ENCODE results near the gene PPFIBP2. TPM values are rescaled to one million over a fixed set of nuclear protein-coding genes. Genes with fewer than 3 reads are reported as not detected.
A peak's percentile ranks its signal among the peaks of the same experiment; 100 is the strongest.

The PPFIBP2 gene
- total RNA-seq, 8 experiments from 2014 or later, result 0.92 to 132 (median 10.5) TPM

- in situ Hi-C loops (cut with MboI; ENCODE audit: low pct_unique_long_range_greater_than_20kb in 2 of 9, low sequenced_read_pairs in 9 of 9, unreplicated experiment in 9 of 9), result loop anchor here in 2 of 9 experiments (25.0 kb wide), 1 partner anchor 111 kb away; the partner anchor contains the start of gene CYB5R2 (in 2 of the 2)
- 0 to 100% (median 83%) methylated on average over 1 of the region's 1 CpG; no CpG with 5 or more reads in 1 of the 10 experiments for WGBS, 10 experiments
These were observed 37.8 kb downstream of the PPFIBP2 start for GRCh38 chr11:7551571-7551970.

GRCh38 chr11:7552666-7553065, 38.9 kb downstream of the PPFIBP2 start:
- Histone ChIP-seq H3K27ac (no peak overlapping the region), H3K4me3 (no peak overlapping the region), H3K4me1 (replicated peaks in 1 of 2) (no peaks in the 10 kb centered on the region)
- WGBS, 10 experiments, result 83 to 100% (median 93%) methylated on average over 2 to 4 of the region's 4 CpGs; no CpG with 5 or more reads in 4 of the 10 experiments
- in situ Hi-C loops (cut with MboI; ENCODE audit: low pct_unique_long_range_greater_than_20kb in 2 of 9, low sequenced_read_pairs in 9 of 9, unreplicated experiment in 9 of 9), result loop anchor here in 2 of 9 experiments (25.0 kb wide), 1 partner anchor 110 kb away; the partner anchor contains the start of gene CYB5R2 (in 2 of the 2)
- ATAC-seq (replicated peaks in 6 of 8), result no peak

More at GRCh38 chr11:7551571-7551970, 37.8 kb downstream of the PPFIBP2 start:
- peak in 1 of 8 experiments; percentile 11 for ATAC-seq (replicated peaks in 6 of 8)
- no peak overlapping the region for H3K4me3 ChIP-seq
- no peak overlapping the region for H3K27ac ChIP-seq
- no peaks in the 10 kb centered on the region for H3K4me1 ChIP-seq (replicated peaks in 1 of 2)

GRCh38 chr11:7555052-7555699, 41.4 kb downstream of the PPFIBP2 start:
- no peak overlapping the region for H3K27ac ChIP-seq
- no peaks in the 10 kb centered on the region for H3K4me1 ChIP-seq (replicated peaks in 1 of 2)
- peak in 3 of 8 experiments; percentile 41 to 80 (median 59) for ATAC-seq (replicated peaks in 6 of 8)
- in situ Hi-C loops (cut with MboI; ENCODE audit: low pct_unique_long_range_greater_than_20kb in 2 of 9, low sequenced_read_pairs in 9 of 9, unreplicated experiment in 9 of 9), result loop anchor here in 2 of 9 experiments (25.0 kb wide), 1 partner anchor 107 kb away; the partner anchor contains the start of gene CYB5R2 (in 2 of the 2)
- no peak overlapping the region for H3K4me3 ChIP-seq
- 0 to 85% (median 74%) methylated on average over 1 to 6 of the region's 7 CpGs; no CpG with 5 or more reads in 2 of the 10 experiments for WGBS, 10 experiments

- no peak overlapping the region for H3K4me3 ChIP-seq
- in situ Hi-C loops (cut with MboI; ENCODE audit: low pct_unique_long_range_greater_than_20kb in 2 of 9, low sequenced_read_pairs in 9 of 9, unreplicated experiment in 9 of 9), result loop anchor here in 2 of 9 experiments (25.0 kb wide), 1 partner anchor 104 kb away; the partner anchor contains the start of gene CYB5R2 (in 2 of the 2)
- H3K27ac ChIP-seq, result no peak overlapping the region
- ATAC-seq (replicated peaks in 6 of 8), result no peak
- no peaks in the 10 kb centered on the region for H3K4me1 ChIP-seq (replicated peaks in 1 of 2)
These were observed 44.2 kb downstream of the PPFIBP2 start for GRCh38 chr11:7558046-7558445.

- Histone ChIP-seq H3K4me1 (replicated peaks in 1 of 2) (no peaks in the 10 kb centered on the region), H3K27ac (no peak overlapping the region), H3K4me3 (no peak overlapping the region)
- in situ Hi-C loops (cut with MboI; ENCODE audit: low pct_unique_long_range_greater_than_20kb in 2 of 9, low sequenced_read_pairs in 9 of 9, unreplicated experiment in 9 of 9), result loop anchor here in 2 of 9 experiments (25.0 kb wide), 1 partner anchor 103 kb away; the partner anchor contains the start of gene CYB5R2 (in 2 of the 2)
- WGBS, 10 experiments, result 7 to 83% (median 70%) methylated on average over 1 to 4 of the region's 4 CpGs; no CpG with 5 or more reads in 2 of the 10 experiments
- ATAC-seq (replicated peaks in 6 of 8), result peak in 3 of 8 experiments; percentile 61 to 80 (median 74)
These were observed 45.8 kb downstream of the PPFIBP2 start for GRCh38 chr11:7559398-7560283.

GRCh38 chr11:7561562-7561961, 47.8 kb downstream of the PPFIBP2 start:
- Histone ChIP-seq H3K27ac (no peak overlapping the region), H3K4me1 (replicated peaks in 1 of 2) (no peaks in the 10 kb centered on the region), H3K4me3 (no peak overlapping the region)
- in situ Hi-C loops (cut with MboI; ENCODE audit: low pct_unique_long_range_greater_than_20kb in 2 of 9, low sequenced_read_pairs in 9 of 9, unreplicated experiment in 9 of 9), result loop anchor here in 2 of 9 experiments (25.0 kb wide), 1 partner anchor 101 kb away; the partner anchor contains the start of gene CYB5R2 (in 2 of the 2)
- ATAC-seq (replicated peaks in 6 of 8), result no peak
- WGBS, 10 experiments, result 17 to 100% (median 46%) methylated on average over 1 to 2 of the region's 2 CpGs; no CpG with 5 or more reads in 4 of the 10 experiments

- 30 to 100% (median 74%) methylated on average over 1 to 2 of the region's 2 CpGs; no CpG with 5 or more reads in 4 of the 10 experiments for WGBS, 10 experiments
- in situ Hi-C loops (cut with MboI; ENCODE audit: low pct_unique_long_range_greater_than_20kb in 2 of 9, low sequenced_read_pairs in 9 of 9, unreplicated experiment in 9 of 9), result loop anchor here in 2 of 9 experiments (25.0 kb wide), 1 partner anchor 99 kb away; the partner anchor contains the start of gene CYB5R2 (in 2 of the 2)
- H3K4me3 ChIP-seq, result no peak overlapping the region
These were observed 49.5 kb downstream of the PPFIBP2 start for GRCh38 chr11:7563281-7563680.

GRCh38 chr11:7564803-7565202, 51.0 kb downstream of the PPFIBP2 start:
- Histone ChIP-seq H3K27ac (no peak overlapping the region), H3K4me1 (replicated peaks in 1 of 2) (no peaks in the 10 kb centered on the region), H3K4me3 (no peak overlapping the region)
- in situ Hi-C loops (cut with MboI; ENCODE audit: low pct_unique_long_range_greater_than_20kb in 2 of 9, low sequenced_read_pairs in 9 of 9, unreplicated experiment in 9 of 9), result loop anchor here in 2 of 9 experiments (25.0 kb wide), 1 partner anchor 97 kb away; the partner anchor contains the start of gene CYB5R2 (in 2 of the 2)
- 0 to 75% (median 68%) methylated on average over 1 to 2 of the region's 2 CpGs; no CpG with 5 or more reads in 4 of the 10 experiments for WGBS, 10 experiments
- ATAC-seq (replicated peaks in 6 of 8), result no peak

More at GRCh38 chr11:7563281-7563680, 49.5 kb downstream of the PPFIBP2 start:
- peak in 2 of 8 experiments; percentile 14 to 74 for ATAC-seq (replicated peaks in 6 of 8)
- Histone ChIP-seq H3K4me1 (replicated peaks in 1 of 2) (no peaks in the 10 kb centered on the region), H3K27ac (no peak overlapping the region)

- Histone ChIP-seq H3K4me3 (no peak overlapping the region), H3K27ac (no peak overlapping the region), H3K4me1 (replicated peaks in 1 of 2) (peaks cover 10 to 15% of the 10 kb centered on the region in 2 donors)
- WGBS, 10 experiments, result 29 to 82% (median 42%) methylated on average over 1 of the region's 1 CpG; no CpG with 5 or more reads in 4 of the 10 experiments
- in situ Hi-C loops (cut with MboI; ENCODE audit: low pct_unique_long_range_greater_than_20kb in 2 of 9, low sequenced_read_pairs in 9 of 9, unreplicated experiment in 9 of 9), result loop anchor here in 2 of 9 experiments (25.0 kb wide), 1 partner anchor 95 kb away; the partner anchor contains the start of gene CYB5R2 (in 2 of the 2)
- peak in 1 of 8 experiments; percentile 8 for ATAC-seq (replicated peaks in 6 of 8)
These were observed 53.5 kb downstream of the PPFIBP2 start for GRCh38 chr11:7567311-7567710.

GRCh38 chr11:7569044-7569443, 55.2 kb downstream of the PPFIBP2 start:
- no peak for ATAC-seq (replicated peaks in 6 of 8)
- peaks cover 10 to 15% of the 10 kb centered on the region in 2 donors for H3K4me1 ChIP-seq (replicated peaks in 1 of 2)
- 0 to 100% (median 63%) methylated on average over 1 of the region's 1 CpG; no CpG with 5 or more reads in 4 of the 10 experiments for WGBS, 10 experiments
- H3K4me3 ChIP-seq, result no peak overlapping the region
- H3K27ac ChIP-seq, result no peak overlapping the region
- in situ Hi-C loops (cut with MboI; ENCODE audit: low pct_unique_long_range_greater_than_20kb in 2 of 9, low sequenced_read_pairs in 9 of 9, unreplicated experiment in 9 of 9), result loop anchor here in 2 of 9 experiments (25.0 kb wide), 1 partner anchor 93 kb away; the partner anchor contains the start of gene CYB5R2 (in 2 of the 2)

GRCh38 chr11:7570241-7570640, 56.4 kb downstream of the PPFIBP2 start:
- H3K4me3 ChIP-seq, result no peak overlapping the region
- 24% methylated on average over 2 of the region's 2 CpGs; no CpG with 5 or more reads in 9 of the 10 experiments for WGBS, 10 experiments

More at GRCh38 chr11:7570241-7570640, 56.4 kb downstream of the PPFIBP2 start:
- in situ Hi-C loops (cut with MboI; ENCODE audit: low pct_unique_long_range_greater_than_20kb in 2 of 9, low sequenced_read_pairs in 9 of 9, unreplicated experiment in 9 of 9), result loop anchor here in 2 of 9 experiments (25.0 kb wide), 1 partner anchor 92 kb away; the partner anchor contains the start of gene CYB5R2 (in 2 of the 2)
- Histone ChIP-seq H3K27ac (no peak overlapping the region), H3K4me1 (replicated peaks in 1 of 2) (peaks cover 10 to 15% of the 10 kb centered on the region in 2 donors)
- peak in 1 of 8 experiments; percentile 21 for ATAC-seq (replicated peaks in 6 of 8)
